GM12891 (cell line): ENCODE measurements around the gene SERPINI1.

ENCODE experiments used
- DNase-seq: peaks from one replicate; pipeline ENCODE4 v3.0.0; 2011; ENCODE audit warnings: low spot score; ENCODE audit not compliant: insufficient read length
- FAIRE-seq: peaks from 2 replicates; lab custom pipeline; 2011; peaks lifted over from hg19 to GRCh38; lab: Jason Lieb, UNC
- PAX5 ChIP-seq: IDR thresholded peaks from 2 replicates; pipeline ENCODE4 v1.6.1; 2011; ENCODE audit warnings: low read length, moderate library complexity, mild to moderate bottlenecking; ENCODE audit not compliant: insufficient read depth, severe bottlenecking
- POLR2A ChIP-seq: IDR thresholded peaks from 2 replicates; pipeline ENCODE4 v1.6.1; 2011; ENCODE audit warnings: low read depth, low read length, control low read depth
- POLR2AphosphoS5 ChIP-seq: IDR thresholded peaks from 2 replicates; pipeline ENCODE4 v1.6.1; 2011; ENCODE audit warnings: low read depth, low read length, control low read depth
- POU2F2 ChIP-seq: IDR thresholded peaks from 2 replicates; pipeline ENCODE4 v1.6.1; 2011; ENCODE audit warnings: low read depth, mild to moderate bottlenecking, control low read depth, low read length, moderate library complexity
- SPI1 ChIP-seq: IDR thresholded peaks from 2 replicates; pipeline ENCODE4 v1.6.1; 2011; ENCODE audit warnings: low read depth, low read length, control low read depth
- TAF1 ChIP-seq: IDR thresholded peaks from 2 replicates; pipeline ENCODE4 v1.6.1; 2011; ENCODE audit warnings: low read depth, low read length, control low read depth

Gene SERPINI1

GRCh38 chr3:167783781-167784180 is 48.3 kb downstream of the SERPINI1 start:
- DNase-seq = no peak
- no peak for FAIRE-seq
- TF ChIP-seq TAF1 = no peak
- TF ChIP-seq POLR2A = no peak
- TF ChIP-seq PAX5 = no peak
- TF ChIP-seq POU2F2 = no peak
- no peak for TF ChIP-seq SPI1
- TF ChIP-seq POLR2AphosphoS5 = no peak

- no peak for DNase-seq
- no peak for FAIRE-seq
- TF ChIP-seq TAF1 (no peak), POLR2AphosphoS5 (no peak), SPI1 (no peak), POU2F2 (no peak), POLR2A (no peak), PAX5 (no peak)
Observed at GRCh38 chr3:167785790-167786189, 50.3 kb downstream of the SERPINI1 start.

- FAIRE-seq = no peak
- no peak for TF ChIP-seq POLR2A
- no peak for TF ChIP-seq PAX5
Observed at GRCh38 chr3:167787440-167787839, 51.9 kb downstream of the SERPINI1 start.

GRCh38 chr3:167798443-167798842 is 62.9 kb downstream of the SERPINI1 start:
- FAIRE-seq (peak; percentile 76), DNase-seq (no peak)
- no peak for TF ChIP-seq PAX5
- no peak for TF ChIP-seq POU2F2
- TF ChIP-seq POLR2AphosphoS5 = no peak
- no peak for TF ChIP-seq POLR2A
- no peak for TF ChIP-seq TAF1
- no peak for TF ChIP-seq SPI1

More at GRCh38 chr3:167787440-167787839, 51.9 kb downstream of the SERPINI1 start:
- no peak for DNase-seq

- FAIRE-seq = no peak
- no peak for TF ChIP-seq POU2F2
- no peak for TF ChIP-seq PAX5
- TF ChIP-seq TAF1 = no peak
- TF ChIP-seq SPI1 = no peak
Observed at GRCh38 chr3:167808910-167809309, 73.4 kb downstream of the SERPINI1 start.

GRCh38 chr3:167810236-167810635 is 74.7 kb downstream of the SERPINI1 start:
- FAIRE-seq (no peak), DNase-seq (no peak)
- TF ChIP-seq POLR2AphosphoS5 (no peak), SPI1 (no peak), PAX5 (no peak), POLR2A (no peak), POU2F2 (no peak), TAF1 (no peak)

More at GRCh38 chr3:167808910-167809309, 73.4 kb downstream of the SERPINI1 start:
- DNase-seq = no peak

GRCh38 chr3:167811031-167811430 is 75.5 kb downstream of the SERPINI1 start:
- no peak for FAIRE-seq
- no peak for DNase-seq
- TF ChIP-seq PAX5 (no peak), SPI1 (no peak), TAF1 (no peak), POLR2A (no peak), POLR2AphosphoS5 (no peak)

- TF ChIP-seq POLR2A (no peak), TAF1 (no peak), PAX5 (no peak), SPI1 (no peak), POLR2AphosphoS5 (no peak), POU2F2 (no peak)
- no peak for FAIRE-seq
- no peak for DNase-seq
Observed at GRCh38 chr3:167813169-167814123, 77.9 kb downstream of the SERPINI1 start.

GRCh38 chr3:167814441-167814951 is 79.0 kb downstream of the SERPINI1 start:
- DNase-seq (no peak), FAIRE-seq (no peak)
- TF ChIP-seq POU2F2 (no peak), SPI1 (no peak), TAF1 (no peak), PAX5 (no peak), POLR2AphosphoS5 (no peak), POLR2A (no peak)

GRCh38 chr3:167816953-167817352 is 81.4 kb downstream of the SERPINI1 start:
- TF ChIP-seq POLR2A (no peak), TAF1 (no peak)
- no peak for FAIRE-seq
- no peak for DNase-seq
